ENCODE data around the gene SLC22A14. TPM values are rescaled to one million over a fixed set of nuclear protein-coding genes. Genes with fewer than 3 reads are reported as not detected.
"Not testable (repeated sequence)": the region's sequence is repeated elsewhere in the genome, so short reads cannot be mapped to it uniquely, and the experiment has no call there.

The SLC22A14 gene
- total RNA-seq, 2 experiments from 2014 or later = 0.11 TPM; not detected in 1

DNA sequence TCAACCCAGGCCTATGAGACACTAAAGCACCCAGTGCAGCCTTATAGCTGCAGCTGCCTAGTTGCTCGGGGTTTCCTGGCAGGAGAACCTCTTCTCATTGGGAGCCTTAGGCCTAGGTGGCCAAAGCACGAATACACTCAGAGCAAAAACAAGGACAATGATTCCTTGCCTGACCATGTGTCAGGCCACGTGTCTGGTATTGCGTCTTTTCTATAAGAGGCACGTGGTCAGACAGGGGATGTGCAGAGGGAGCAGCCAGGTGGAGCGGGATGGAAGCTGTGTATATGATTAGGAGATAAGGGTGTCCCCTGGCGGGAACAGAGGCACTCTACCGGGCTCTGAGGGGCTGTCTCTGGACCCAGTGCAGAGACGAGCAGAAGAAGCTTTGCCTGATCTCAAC is 26.4 kb downstream of the SLC22A14 start:
- CTCF ChIA-PET = interaction anchor here (0.7 kb wide), 1 partner anchor 83 kb away, joined by 3 read pairs; no protein-coding TSS in a partner anchor
- POLR2A ChIA-PET = no interaction called here

- CTCF ChIA-PET = no interaction called here
- POLR2A ChIA-PET = no interaction called here
Measured at GRCh38 chr3:38311476-38311875, 29.4 kb downstream of the SLC22A14 start.

DNA sequence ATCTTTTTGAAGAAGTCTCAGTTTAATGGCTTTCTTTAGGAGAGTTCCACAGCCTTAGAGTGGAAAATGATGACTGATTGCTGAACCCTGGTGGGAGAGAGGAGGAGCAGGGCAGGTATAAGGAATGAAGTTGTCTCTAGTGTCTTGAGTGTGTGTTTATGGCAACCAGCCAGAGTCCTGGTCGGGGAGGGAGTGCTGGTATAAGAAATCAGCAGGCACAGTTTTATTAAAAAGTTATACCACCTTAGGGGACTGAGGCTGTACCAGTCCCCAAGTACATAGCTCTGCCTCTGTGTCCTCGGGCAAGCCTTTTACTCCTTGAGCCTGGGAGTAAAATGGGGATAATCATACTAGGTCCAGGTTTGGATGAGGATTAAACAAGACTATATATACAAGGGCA is 29.8 kb downstream of the SLC22A14 start:
- POLR2A ChIA-PET = no interaction called here
- CTCF ChIA-PET = no interaction called here

DNA sequence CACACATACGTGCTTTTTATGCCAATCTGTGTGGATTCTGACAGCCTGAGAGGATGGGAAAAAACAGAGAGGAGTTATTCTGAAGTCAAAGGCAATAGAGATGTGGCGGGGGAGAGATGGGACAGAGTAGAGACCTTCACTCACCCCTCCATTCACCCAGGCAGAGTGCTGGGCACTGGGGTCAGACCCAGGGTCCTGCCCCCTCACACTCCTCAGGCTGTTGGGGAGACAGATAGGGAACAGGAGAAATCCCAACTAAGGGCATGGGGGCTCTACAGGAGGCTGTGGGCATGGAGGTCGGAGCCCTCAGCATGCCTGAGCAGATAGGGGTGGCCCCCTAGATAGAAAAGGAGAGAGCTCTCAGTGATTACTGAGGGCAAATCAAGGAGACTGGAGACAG is 30.3 kb downstream of the SLC22A14 start:
- POLR2A ChIA-PET = no interaction called here
- CTCF ChIA-PET = no interaction called here

DNA sequence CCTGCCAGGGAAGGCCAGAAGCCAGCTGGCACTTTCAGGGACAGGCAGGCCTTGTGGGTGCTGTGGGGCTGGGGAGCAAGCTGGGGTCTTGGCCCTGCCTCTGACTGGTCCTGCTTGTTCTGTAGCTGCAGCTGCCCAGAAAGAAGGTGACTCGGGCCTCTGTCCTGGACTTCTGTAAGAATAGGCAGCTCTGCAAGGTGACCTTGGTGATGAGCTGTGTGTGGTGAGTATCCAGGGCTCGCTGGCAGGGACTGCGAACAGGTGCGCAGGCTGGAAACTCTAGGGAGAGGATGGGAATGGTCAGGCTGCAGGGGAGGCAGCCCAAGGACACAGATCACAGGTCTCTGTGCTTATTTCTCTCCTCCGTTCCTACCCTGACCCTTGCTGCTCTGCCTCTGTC is 31.2 kb downstream of the SLC22A14 start:
- POLR2A ChIA-PET = no interaction called here
- CTCF ChIA-PET = no interaction called here

DNA sequence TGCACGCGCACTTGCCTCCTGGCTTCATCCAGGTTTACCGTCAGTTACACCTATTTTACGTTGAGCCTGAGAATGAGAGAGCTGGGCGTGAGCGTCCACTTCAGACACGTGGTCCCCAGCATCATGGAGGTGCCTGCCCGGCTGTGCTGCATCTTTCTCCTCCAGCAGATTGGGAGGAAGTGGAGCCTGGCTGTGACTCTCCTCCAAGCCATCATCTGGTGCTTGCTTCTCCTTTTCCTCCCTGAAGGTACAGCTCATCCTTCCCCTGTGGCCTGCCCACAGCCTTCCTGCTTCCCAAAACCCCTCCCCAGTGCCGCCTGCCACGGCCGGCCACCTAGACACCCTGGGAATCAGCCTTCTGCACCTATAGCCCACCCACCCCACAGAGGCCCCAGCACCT is 31.6 kb downstream of the SLC22A14 start:
- ChIA-PET POLR2A (no interaction called here), CTCF (no interaction called here)

- POLR2A ChIA-PET = no interaction called here
- CTCF ChIA-PET = no interaction called here
Measured at GRCh38 chr3:38314112-38314763, 32.1 kb downstream of the SLC22A14 start.

GRCh38 chr3:38314764-38315487 is 32.8 kb downstream of the SLC22A14 start:
- ChIA-PET POLR2A (no interaction called here), CTCF (no interaction called here)

- ChIA-PET POLR2A (no interaction called here), CTCF (no interaction called here)
Measured at GRCh38 chr3:38315488-38316230, 33.6 kb downstream of the SLC22A14 start.

- ChIA-PET CTCF (no interaction called here), POLR2A (no interaction called here)
Measured at GRCh38 chr3:38316356-38317191, 34.5 kb downstream of the SLC22A14 start.

- POLR2A ChIA-PET = no interaction called here
- CTCF ChIA-PET = no interaction called here
Measured at GRCh38 chr3:38317192-38317759, 35.2 kb downstream of the SLC22A14 start.

DNA sequence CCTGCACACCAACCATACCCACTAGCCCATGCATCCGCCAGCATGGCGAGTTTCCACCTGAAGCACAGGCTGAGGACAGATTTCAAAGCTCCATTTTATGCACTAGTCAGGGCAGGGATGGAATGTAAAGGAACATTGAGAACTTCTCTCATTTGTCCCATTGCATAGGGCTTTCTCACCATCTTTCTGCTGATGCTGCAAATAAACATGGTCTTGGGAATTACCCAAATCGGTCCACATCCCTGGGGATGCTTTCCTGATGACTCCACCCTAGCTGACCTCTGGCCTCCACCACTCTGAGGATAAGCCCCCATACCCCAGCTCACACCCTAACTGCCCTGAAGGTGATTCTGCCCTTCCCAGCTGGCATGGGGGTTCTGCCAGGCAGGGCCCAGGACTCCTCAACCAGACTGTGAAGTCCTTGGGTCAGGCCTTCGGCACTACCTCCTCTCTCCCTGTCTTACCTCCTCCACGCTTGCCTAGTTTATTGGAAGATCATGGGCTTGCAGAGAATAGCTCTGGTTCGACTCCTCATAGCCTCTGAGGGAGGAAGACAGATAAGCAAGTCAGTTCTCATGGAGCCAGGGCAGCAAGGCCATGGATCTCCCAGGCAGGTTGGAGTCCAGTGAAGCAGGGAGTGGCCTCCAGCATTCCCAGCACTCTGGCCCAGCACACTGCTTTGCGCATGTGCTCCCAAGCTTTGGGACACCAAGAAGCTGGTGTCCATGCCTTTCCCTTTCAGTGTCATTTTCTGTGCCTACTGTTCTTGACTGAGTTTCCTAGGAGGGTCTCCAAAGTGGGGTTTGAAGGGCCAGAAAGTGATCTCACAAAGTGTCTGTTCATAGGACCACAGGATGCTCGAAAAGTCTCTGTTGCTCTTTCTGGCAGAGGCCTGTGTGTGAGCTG is 36.9 kb downstream of the SLC22A14 start:
- CTCF ChIA-PET = no interaction called here
- POLR2A ChIA-PET = interaction anchor here (0.6 kb wide), 1 partner anchor 193 kb away, joined by 3 read pairs; no protein-coding TSS in a partner anchor

- POLR2A ChIA-PET, CTCF ChIA-PET: not testable (repeated sequence)
Measured at GRCh38 chr3:38320638-38321037, 38.5 kb downstream of the SLC22A14 start.

GRCh38 chr3:38323060-38323459 is 41.0 kb downstream of the SLC22A14 start:
- ChIA-PET POLR2A (no interaction called here), CTCF (no interaction called here)

DNA sequence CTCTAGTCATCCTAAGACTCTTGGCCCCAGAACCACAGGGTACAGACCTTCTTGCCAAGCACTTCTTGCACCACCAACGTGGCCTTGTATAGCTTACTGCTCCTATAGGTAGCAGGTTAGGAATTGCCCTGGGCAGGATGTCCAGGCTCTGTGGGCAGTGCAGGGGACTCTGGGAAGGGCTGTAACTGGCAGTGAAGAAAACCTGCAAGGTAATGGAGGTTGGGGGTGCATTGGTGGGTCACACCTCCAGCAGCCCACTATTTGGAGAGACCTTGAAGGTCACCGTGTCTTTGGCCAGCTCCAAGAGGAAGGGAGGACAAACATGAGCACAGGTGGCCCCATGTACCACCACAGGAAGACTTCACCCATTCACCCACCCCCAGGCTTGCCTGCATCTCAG is 43.2 kb downstream of the SLC22A14 start:
- CTCF ChIA-PET = no interaction called here
- POLR2A ChIA-PET = no interaction called here

- ChIA-PET CTCF (no interaction called here), POLR2A (no interaction called here)
Measured at GRCh38 chr3:38327335-38328009, 45.4 kb downstream of the SLC22A14 start.

DNA sequence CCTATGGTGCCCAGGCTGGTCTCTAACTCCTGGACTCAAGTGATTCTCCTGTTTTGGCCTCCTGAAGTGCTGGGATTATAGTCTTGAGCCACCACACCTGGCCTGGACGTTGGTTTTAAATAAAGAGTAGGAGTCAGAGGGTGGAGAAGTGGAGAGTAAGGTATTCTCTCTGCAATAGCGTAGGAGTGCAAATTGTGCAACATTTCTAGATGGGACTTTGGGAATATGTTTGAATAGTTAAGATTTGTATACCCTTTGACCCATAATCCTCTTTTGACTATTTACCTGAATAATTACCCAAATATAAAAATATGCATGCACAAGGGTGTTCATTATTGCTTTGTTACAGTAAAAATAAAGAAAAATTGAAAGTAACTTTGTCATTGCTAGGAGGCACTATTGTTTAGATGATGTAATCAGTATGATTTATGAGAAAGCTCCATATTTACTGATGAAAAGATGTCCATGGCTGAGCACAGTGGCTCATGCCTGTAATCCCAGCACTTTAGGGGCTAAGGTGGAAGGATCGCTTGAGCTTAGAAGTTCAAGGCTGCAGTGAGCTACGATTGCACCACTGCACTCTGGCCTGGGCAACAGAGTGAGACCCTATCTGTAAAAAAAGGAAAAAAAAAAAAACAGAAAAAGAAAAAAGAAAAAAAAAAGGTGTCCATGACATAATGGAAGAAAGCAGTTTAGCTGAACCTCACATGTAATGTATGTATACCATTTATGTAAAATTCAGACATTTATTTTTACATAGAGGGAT is 49.3 kb downstream of the SLC22A14 start:
- POLR2A ChIA-PET = no interaction called here
- CTCF ChIA-PET = interaction anchor here (1.0 to 1.8 kb wide), 2 partner anchors 15 to 48 kb away, joined by 3 to 6 read pairs; partner anchors contain the start of gene XYLB

DNA sequence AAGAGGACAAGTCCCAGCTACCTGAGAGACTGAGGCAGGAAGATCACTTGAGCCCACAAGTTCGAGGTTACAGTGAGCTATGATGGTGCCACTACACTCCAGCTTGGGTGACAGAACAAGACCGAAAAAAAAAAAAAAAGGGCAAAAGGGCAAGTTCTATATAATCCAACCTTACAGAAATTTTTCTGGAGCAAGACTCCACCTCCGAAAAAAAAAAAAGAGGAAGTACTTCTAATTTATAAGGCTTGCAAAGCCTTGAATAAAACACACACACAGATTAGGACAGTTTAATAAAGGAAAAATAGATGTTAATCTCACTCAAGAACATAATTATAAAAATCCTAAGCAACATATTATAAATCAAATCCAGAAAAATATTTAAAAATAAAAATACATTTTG is 50.1 kb downstream of the SLC22A14 start:
- CTCF ChIA-PET = interaction anchor here (0.6 to 1.8 kb wide), 3 partner anchors 14 to 842 kb away, joined by 3 to 6 read pairs (median 3); partner anchors contain the start of gene XYLB

More for the DNA sequence above, 50.1 kb downstream of the SLC22A14 start:
- POLR2A ChIA-PET = no interaction called here

Data from activated CD8-positive, alpha-beta memory T cell treated with anti-CD3 and anti-CD28 coated beads for 36 hours (primary cell).